Measurements from ENCODE around the gene EPHA10.

EPHA10 gene

DNA sequence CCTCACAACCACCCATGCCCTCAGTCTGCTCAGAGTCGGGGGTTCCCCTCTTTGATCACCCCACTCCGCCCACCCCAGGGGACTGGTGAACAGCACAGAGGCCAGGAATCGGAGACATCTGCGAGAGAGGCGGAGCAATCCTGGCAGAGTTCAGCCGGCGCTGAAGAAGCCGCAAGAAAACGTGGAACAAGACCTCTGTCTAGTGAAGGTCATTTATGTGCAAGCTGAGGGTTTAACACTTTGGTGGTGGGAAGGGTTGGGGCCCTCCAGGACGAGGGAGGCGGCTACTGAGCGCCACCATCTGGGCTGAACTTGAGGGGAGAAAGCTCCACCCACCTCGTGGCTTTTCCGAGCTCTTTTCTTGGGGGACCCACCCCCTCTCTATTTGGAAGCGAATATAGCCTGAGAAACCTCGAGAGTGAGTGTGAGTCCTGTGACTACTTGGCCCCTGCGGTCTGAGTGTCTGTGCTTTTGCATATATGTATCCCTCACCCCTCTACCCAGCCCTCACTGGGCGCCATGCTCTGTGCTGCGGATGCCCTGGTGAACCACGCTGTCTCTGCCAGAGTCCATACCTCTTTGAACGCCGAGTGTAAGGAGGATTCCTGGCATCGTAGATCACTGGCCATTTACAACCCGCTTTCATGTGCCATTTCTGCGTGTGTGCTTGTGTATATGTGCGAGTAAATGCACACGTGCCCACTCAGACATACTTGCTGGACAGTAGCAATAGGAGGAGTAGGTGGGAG lies 1.2 kb upstream of the EPHA10 start:
- Histone ChIP-seq H4K20me1 (ENCODE audit: insufficient read depth, low read length, poor library complexity, severe bottlenecking) (no peaks in the 10 kb centered on the region), H3F3A (ENCODE audit: low read depth) (no peaks in the 10 kb centered on the region), H3K36me3 (ENCODE audit: insufficient read depth, low read length) (no peaks in the 10 kb centered on the region), H3K9me2 (replicated peaks; ENCODE audit: low read depth, low read length) (no peaks in the 10 kb centered on the region), H3K27me3 (ENCODE audit: insufficient read depth, low read length, poor library complexity, severe bottlenecking) (no peaks in the 10 kb centered on the region), H3K4me1 (ENCODE audit: insufficient read depth, low read length, poor library complexity, severe bottlenecking) (no peaks in the 10 kb centered on the region), H2AFZ (ENCODE audit: low read length) (no peak overlapping the region), H3K9me3 (ENCODE audit: insufficient read depth, low read depth, low read length) (no peaks in the 10 kb centered on the region), H3K79me2 (ENCODE audit: insufficient read depth, low read length) (no peaks in the 10 kb centered on the region), H3K4me2 (ENCODE audit: low read depth, low read length, poor library complexity, severe bottlenecking) (no peak overlapping the region), H3K9ac (ENCODE audit: low read depth, low read length, poor library complexity, severe bottlenecking) (no peak overlapping the region), H3K4me3 (ENCODE audit: low read length, poor library complexity, severe bottlenecking) (no peak overlapping the region)
- TF ChIP-seq, protein P1, sequence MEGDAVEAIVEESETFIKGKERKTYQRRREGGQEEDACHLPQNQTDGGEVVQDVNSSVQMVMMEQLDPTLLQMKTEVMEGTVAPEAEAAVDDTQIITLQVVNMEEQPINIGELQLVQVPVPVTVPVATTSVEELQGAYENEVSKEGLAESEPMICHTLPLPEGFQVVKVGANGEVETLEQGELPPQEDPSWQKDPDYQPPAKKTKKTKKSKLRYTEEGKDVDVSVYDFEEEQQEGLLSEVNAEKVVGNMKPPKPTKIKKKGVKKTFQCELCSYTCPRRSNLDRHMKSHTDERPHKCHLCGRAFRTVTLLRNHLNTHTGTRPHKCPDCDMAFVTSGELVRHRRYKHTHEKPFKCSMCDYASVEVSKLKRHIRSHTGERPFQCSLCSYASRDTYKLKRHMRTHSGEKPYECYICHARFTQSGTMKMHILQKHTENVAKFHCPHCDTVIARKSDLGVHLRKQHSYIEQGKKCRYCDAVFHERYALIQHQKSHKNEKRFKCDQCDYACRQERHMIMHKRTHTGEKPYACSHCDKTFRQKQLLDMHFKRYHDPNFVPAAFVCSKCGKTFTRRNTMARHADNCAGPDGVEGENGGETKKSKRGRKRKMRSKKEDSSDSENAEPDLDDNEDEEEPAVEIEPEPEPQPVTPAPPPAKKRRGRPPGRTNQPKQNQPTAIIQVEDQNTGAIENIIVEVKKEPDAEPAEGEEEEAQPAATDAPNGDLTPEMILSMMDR (conservative IDR thresholded peaks at IDR 0.05; ENCODE audit: low read length): no peak
- TF ChIP-seq EZH2phosphoT487 (IDR thresholded peaks at IDR 0.05; ENCODE audit: borderline replicate concordance): no peak

DNA sequence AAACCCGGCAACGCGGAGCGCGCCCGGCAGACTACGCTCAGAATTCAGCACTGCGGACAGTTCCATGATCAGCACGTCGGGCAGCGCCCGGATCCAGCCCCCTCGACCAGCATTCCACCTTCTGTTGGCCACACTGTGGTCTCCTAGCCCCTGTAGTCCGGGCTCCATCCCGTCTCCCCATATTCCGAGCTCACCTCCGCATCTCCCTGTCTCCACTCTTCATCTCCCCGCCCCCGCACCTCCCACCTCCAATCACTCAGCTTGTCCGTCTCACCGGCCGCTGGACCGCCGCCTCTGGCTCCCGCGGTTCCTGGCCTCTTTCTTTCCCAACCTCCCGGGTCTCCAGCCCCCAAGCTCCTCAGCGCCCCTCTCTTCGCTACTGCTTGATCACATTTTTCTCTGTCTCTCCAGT lies 500 bp downstream of the EPHA10 start:
- H3K27me3 ChIP-seq (ENCODE audit: insufficient read depth, low read length, poor library complexity, severe bottlenecking): no peaks in the 10 kb centered on the region
- H3K9ac ChIP-seq (ENCODE audit: low read depth, low read length, poor library complexity, severe bottlenecking): no peak overlapping the region
- H3K4me2 ChIP-seq (ENCODE audit: low read depth, low read length, poor library complexity, severe bottlenecking): no peak overlapping the region
- H2AFZ ChIP-seq (ENCODE audit: low read length): no peak overlapping the region
- no peaks in the 10 kb centered on the region for H3K9me2 ChIP-seq (replicated peaks; ENCODE audit: low read depth, low read length)
- no peaks in the 10 kb centered on the region for H4K20me1 ChIP-seq (ENCODE audit: insufficient read depth, low read length, poor library complexity, severe bottlenecking)
- no peaks in the 10 kb centered on the region for H3F3A ChIP-seq (ENCODE audit: low read depth)
- no peaks in the 10 kb centered on the region for H3K36me3 ChIP-seq (ENCODE audit: insufficient read depth, low read length)
- TF ChIP-seq, protein P1 (conservative IDR thresholded peaks at IDR 0.05; ENCODE audit: low read length): no peak
- TF ChIP-seq EZH2phosphoT487 (IDR thresholded peaks at IDR 0.05; ENCODE audit: borderline replicate concordance): no peak
- H3K9me3 ChIP-seq (ENCODE audit: insufficient read depth, low read depth, low read length): no peaks in the 10 kb centered on the region
- H3K4me3 ChIP-seq (ENCODE audit: low read length, poor library complexity, severe bottlenecking): no peak overlapping the region
- H3K79me2 ChIP-seq (ENCODE audit: insufficient read depth, low read length): no peaks in the 10 kb centered on the region
- H3K4me1 ChIP-seq (ENCODE audit: insufficient read depth, low read length, poor library complexity, severe bottlenecking): no peaks in the 10 kb centered on the region

GRCh38 chr1:37763791-37764413 lies 1.0 kb downstream of the EPHA10 start:
- H3K4me1 ChIP-seq (ENCODE audit: insufficient read depth, low read length, poor library complexity, severe bottlenecking): no peaks in the 10 kb centered on the region
- H3K9ac ChIP-seq (ENCODE audit: low read depth, low read length, poor library complexity, severe bottlenecking): no peak overlapping the region
- no peaks in the 10 kb centered on the region for H3K9me3 ChIP-seq (ENCODE audit: insufficient read depth, low read depth, low read length)
- no peaks in the 10 kb centered on the region for H3K36me3 ChIP-seq (ENCODE audit: insufficient read depth, low read length)
- TF ChIP-seq EZH2phosphoT487 (IDR thresholded peaks at IDR 0.05; ENCODE audit: borderline replicate concordance): no peak
- TF ChIP-seq, protein P1 (conservative IDR thresholded peaks at IDR 0.05; ENCODE audit: low read length): no peak
- H2AFZ ChIP-seq (ENCODE audit: low read length): no peak overlapping the region
- H3K4me3 ChIP-seq (ENCODE audit: low read length, poor library complexity, severe bottlenecking): no peak overlapping the region
- no peaks in the 10 kb centered on the region for H3K27me3 ChIP-seq (ENCODE audit: insufficient read depth, low read length, poor library complexity, severe bottlenecking)
- no peaks in the 10 kb centered on the region for H3F3A ChIP-seq (ENCODE audit: low read depth)
- no peak overlapping the region for H3K4me2 ChIP-seq (ENCODE audit: low read depth, low read length, poor library complexity, severe bottlenecking)
- no peaks in the 10 kb centered on the region for H3K9me2 ChIP-seq (replicated peaks; ENCODE audit: low read depth, low read length)
- no peaks in the 10 kb centered on the region for H4K20me1 ChIP-seq (ENCODE audit: insufficient read depth, low read length, poor library complexity, severe bottlenecking)
- H3K79me2 ChIP-seq (ENCODE audit: insufficient read depth, low read length): no peaks in the 10 kb centered on the region
